ENCODE results near the gene ADGRV1.

The ADGRV1 gene

GRCh38 chr5:91125916-91126315 is 567.3 kb downstream of the ADGRV1 start:
- no peak for DNase-seq

GRCh38 chr5:91126448-91126847 is 567.9 kb downstream of the ADGRV1 start:
- DNase-seq: no peak

GRCh38 chr5:91126888-91127287 is 568.3 kb downstream of the ADGRV1 start:
- DNase-seq: no peak

GRCh38 chr5:91127456-91128081 is 569.0 kb downstream of the ADGRV1 start:
- DNase-seq: no peak

- no peak for DNase-seq
Observed at GRCh38 chr5:91128604-91129003, 570.0 kb downstream of the ADGRV1 start.

- DNase-seq: no peak
Observed at GRCh38 chr5:91129748-91130147, 571.2 kb downstream of the ADGRV1 start.

GRCh38 chr5:91130759-91131158 is 572.2 kb downstream of the ADGRV1 start:
- no peak for DNase-seq

- DNase-seq: no peak
Observed at GRCh38 chr5:91132550-91132949, 574.0 kb downstream of the ADGRV1 start.

- DNase-seq: no peak
Observed at GRCh38 chr5:91133183-91133582, 574.6 kb downstream of the ADGRV1 start.

- no peak for DNase-seq
Observed at GRCh38 chr5:91135475-91136248, 577.1 kb downstream of the ADGRV1 start.

- no peak for DNase-seq
Observed at GRCh38 chr5:91136271-91136670, 577.7 kb downstream of the ADGRV1 start.

- DNase-seq: no peak
Observed at GRCh38 chr5:91137647-91138046, 579.0 kb downstream of the ADGRV1 start.

GRCh38 chr5:91139572-91140200 is 581.1 kb downstream of the ADGRV1 start:
- no peak for DNase-seq

GRCh38 chr5:91140657-91141056 is 582.1 kb downstream of the ADGRV1 start:
- DNase-seq: no peak

GRCh38 chr5:91141642-91142041 is 583.0 kb downstream of the ADGRV1 start:
- DNase-seq: no peak

GRCh38 chr5:91142386-91142785 is 583.8 kb downstream of the ADGRV1 start:
- DNase-seq: no peak

- no peak for DNase-seq
Observed at GRCh38 chr5:91142819-91143218, 584.2 kb downstream of the ADGRV1 start.

- DNase-seq: no peak
Observed at GRCh38 chr5:91143840-91144239, 585.2 kb downstream of the ADGRV1 start.

- no peak for DNase-seq
Observed at GRCh38 chr5:91144491-91145332, 586.1 kb downstream of the ADGRV1 start.

- no peak for DNase-seq
Observed at GRCh38 chr5:91145333-91145620, 586.7 kb downstream of the ADGRV1 start.

GRCh38 chr5:91146230-91146629 is 587.6 kb downstream of the ADGRV1 start:
- DNase-seq: no peak

- no peak for DNase-seq
Observed at GRCh38 chr5:91146905-91147600, 588.5 kb downstream of the ADGRV1 start.

GRCh38 chr5:91150234-91150633 is 591.6 kb downstream of the ADGRV1 start:
- DNase-seq: no peak
